Right lobe of liver (tissue), 4 donors: ENCODE data around the gene RGS11.

Source experiments
- POLR2A ChIP-seq: fragments of 450-650 bp; IDR thresholded peaks from one replicate; pipeline ENCODE4 v1.6.1; 2017; ENCODE audit warnings: antibody characterized with exemption, mild to moderate bottlenecking
- TF ChIP-seq, protein P1 (sequence below), 4 donors: fragments of 200-600 bp in 3 of 4; fragments of 450-650 bp in 1 of 4; IDR thresholded peaks; one replicate each; pipeline versions ENCODE4 v1.5.1 to v1.8.0; 2016 to 2022; ENCODE audit warnings: antibody characterized with exemption in 4 of 4, mild to moderate bottlenecking in 2 of 4
- donor health status: DM: no; HTN: no; CAD: no.
- donor health status: DM: no; HTN: no; CAD: no.
- donor health status: DM: no; HTN: yes; CAD: no.

DNA sequence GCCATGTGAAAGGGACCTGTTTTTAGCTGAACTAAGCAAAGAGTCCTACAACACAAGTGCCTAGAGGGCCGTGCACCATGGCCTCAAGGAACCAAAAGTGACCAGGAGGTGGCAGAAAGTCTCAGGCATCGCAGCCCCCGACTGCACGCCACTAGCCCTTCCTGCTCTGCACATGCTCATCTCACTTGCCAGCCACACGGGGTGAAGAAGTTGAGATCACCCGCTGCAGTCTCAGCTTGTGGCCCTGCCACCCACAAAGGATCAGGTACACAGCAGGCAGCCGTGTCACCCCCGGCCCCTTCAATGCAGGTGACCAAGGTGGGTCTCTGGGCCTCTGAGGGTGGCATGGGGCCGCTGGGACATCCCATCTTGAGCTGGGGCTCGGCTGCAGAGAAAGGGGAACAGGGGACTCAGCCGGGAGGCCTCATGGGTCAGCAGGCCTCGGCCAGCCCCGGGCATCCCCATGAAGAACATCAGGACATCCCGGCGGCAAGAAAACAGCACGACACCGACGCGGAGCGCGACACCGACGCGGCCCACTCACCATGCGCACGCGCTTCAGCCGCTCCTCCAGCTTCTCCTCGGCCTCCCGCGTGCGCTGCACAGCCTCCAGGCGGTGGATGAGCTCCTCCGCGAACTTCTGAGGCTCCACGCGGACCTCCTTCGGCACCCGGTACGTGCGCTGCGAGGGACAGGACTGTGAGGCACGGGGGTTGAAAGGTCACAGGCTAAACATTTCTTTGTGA, 28.2 kb upstream of the RGS11 start:
- TF ChIP-seq, protein P1, sequence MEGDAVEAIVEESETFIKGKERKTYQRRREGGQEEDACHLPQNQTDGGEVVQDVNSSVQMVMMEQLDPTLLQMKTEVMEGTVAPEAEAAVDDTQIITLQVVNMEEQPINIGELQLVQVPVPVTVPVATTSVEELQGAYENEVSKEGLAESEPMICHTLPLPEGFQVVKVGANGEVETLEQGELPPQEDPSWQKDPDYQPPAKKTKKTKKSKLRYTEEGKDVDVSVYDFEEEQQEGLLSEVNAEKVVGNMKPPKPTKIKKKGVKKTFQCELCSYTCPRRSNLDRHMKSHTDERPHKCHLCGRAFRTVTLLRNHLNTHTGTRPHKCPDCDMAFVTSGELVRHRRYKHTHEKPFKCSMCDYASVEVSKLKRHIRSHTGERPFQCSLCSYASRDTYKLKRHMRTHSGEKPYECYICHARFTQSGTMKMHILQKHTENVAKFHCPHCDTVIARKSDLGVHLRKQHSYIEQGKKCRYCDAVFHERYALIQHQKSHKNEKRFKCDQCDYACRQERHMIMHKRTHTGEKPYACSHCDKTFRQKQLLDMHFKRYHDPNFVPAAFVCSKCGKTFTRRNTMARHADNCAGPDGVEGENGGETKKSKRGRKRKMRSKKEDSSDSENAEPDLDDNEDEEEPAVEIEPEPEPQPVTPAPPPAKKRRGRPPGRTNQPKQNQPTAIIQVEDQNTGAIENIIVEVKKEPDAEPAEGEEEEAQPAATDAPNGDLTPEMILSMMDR (IDR thresholded peaks at IDR 0.05): no peak
- TF ChIP-seq POLR2A: no peak
